Measurements from ENCODE around the gene RTP5. TPM values are rescaled to one million over a fixed set of nuclear protein-coding genes. Genes with fewer than 3 reads are reported as not detected.

Gene RTP5
- total and polyA plus RNA-seq, 2 donors (not counting 1 experiment from before 2014, with no cell fraction given) = not detected

DNA sequence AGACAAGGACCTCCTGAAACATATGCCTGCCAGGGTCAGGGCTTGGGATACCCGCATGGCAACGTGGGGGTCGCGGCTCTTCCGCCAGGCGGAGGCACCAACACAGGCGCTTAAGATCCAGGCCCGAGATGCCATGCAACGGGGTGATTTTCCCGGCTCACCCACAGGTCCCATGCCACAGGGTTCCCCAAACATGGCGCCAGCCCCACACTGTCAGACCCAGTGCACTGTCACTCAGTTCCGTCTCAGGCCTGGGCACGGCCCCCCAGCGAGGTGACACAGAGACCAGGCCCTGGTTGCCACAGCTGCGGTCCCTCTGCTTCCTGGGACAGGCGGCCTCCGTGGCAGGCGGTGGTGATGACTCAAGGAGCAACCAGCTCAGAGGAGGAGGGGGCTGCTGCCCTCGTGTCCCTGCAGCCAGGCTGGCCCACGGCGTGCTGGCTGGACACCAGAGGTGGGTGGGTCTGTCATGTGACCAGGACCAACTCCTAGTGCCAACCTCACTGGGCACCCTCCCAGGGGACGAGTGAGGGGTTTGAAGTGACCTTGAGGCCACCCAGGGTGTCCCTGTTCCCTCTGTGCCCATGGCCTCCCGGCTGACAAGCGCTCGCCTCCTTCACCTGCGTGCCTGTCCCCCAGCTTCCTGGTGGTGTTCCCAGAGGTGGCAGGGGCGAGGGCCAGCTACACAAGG is 15.7 kb upstream of the RTP5 start:
- TF ChIP-seq EZH2 (IDR thresholded peaks at IDR 0.05; ENCODE audit: low read length, missing control alignments) (no peak), CTCF (conservative IDR thresholded peaks at IDR 0.05 in 1 of 2, IDR thresholded peaks at IDR 0.05 in 1 of 2; ENCODE audit: low read depth in 1 of 2, low read length in 2 of 2) (no peak)
- Histone ChIP-seq H4K20me1 (ENCODE audit: control insufficient read depth, extremely low read depth, insufficient read depth, low read length) (no peaks in the 10 kb centered on the region), H3K4me2 (ENCODE audit: extremely low read depth, insufficient read depth, low read length) (no peak overlapping the region), H3K79me2 (ENCODE audit: control insufficient read depth, insufficient read depth, low read length) (no peaks in the 10 kb centered on the region), H3K9ac (ENCODE audit: insufficient read depth, low read length) (no peak overlapping the region), H3K27ac (ENCODE audit: insufficient read depth, low read length) (no peak overlapping the region), H3K36me3 (ENCODE audit: control insufficient read depth, insufficient read depth, low read length) (no peaks in the 10 kb centered on the region), H3K4me1 (ENCODE audit: control insufficient read depth, extremely low read depth, insufficient read depth, low read length) (no peaks in the 10 kb centered on the region), H2AFZ (ENCODE audit: low read length) (no peak overlapping the region), H3K27me3 (ENCODE audit: control insufficient read depth, insufficient read depth, low read length) (no peaks in the 10 kb centered on the region), H3K9me3 (ENCODE audit: control insufficient read depth, insufficient read depth, low read depth, low read length) (no peaks in the 10 kb centered on the region), H3K4me3 (replicated peaks in 1 of 4; ENCODE audit: control extremely low read depth in 1 of 4, insufficient read depth in 1 of 4, low read depth in 3 of 4, low read length in 4 of 4) (no peak overlapping the region)
- DNase-seq (ENCODE audit: low read depth in 2 of 2) = peak in 1 of 2 donors; percentile 57

- TF ChIP-seq CTCF (conservative IDR thresholded peaks at IDR 0.05 in 1 of 2, IDR thresholded peaks at IDR 0.05 in 1 of 2; ENCODE audit: low read depth in 1 of 2, low read length in 2 of 2) = no peak
- no peak for TF ChIP-seq EZH2 (IDR thresholded peaks at IDR 0.05; ENCODE audit: low read length, missing control alignments)
- Histone ChIP-seq H3K79me2 (ENCODE audit: control insufficient read depth, insufficient read depth, low read length) (no peaks in the 10 kb centered on the region), H3K9me3 (ENCODE audit: control insufficient read depth, insufficient read depth, low read depth, low read length) (no peaks in the 10 kb centered on the region), H4K20me1 (ENCODE audit: control insufficient read depth, extremely low read depth, insufficient read depth, low read length) (no peaks in the 10 kb centered on the region), H3K27me3 (ENCODE audit: control insufficient read depth, insufficient read depth, low read length) (no peaks in the 10 kb centered on the region), H3K4me2 (ENCODE audit: extremely low read depth, insufficient read depth, low read length) (no peak overlapping the region), H3K4me3 (replicated peaks in 1 of 4; ENCODE audit: control extremely low read depth in 1 of 4, insufficient read depth in 1 of 4, low read depth in 3 of 4, low read length in 4 of 4) (no peak overlapping the region), H2AFZ (ENCODE audit: low read length) (no peak overlapping the region), H3K36me3 (ENCODE audit: control insufficient read depth, insufficient read depth, low read length) (no peaks in the 10 kb centered on the region), H3K9ac (ENCODE audit: insufficient read depth, low read length) (no peak overlapping the region), H3K27ac (ENCODE audit: insufficient read depth, low read length) (no peak overlapping the region), H3K4me1 (ENCODE audit: control insufficient read depth, extremely low read depth, insufficient read depth, low read length) (peaks cover 2% of the 10 kb centered on the region)
- DNase-seq (ENCODE audit: low read depth in 2 of 2) = no peak
Observed at GRCh38 chr2:241854342-241855244, 14.9 kb upstream of the RTP5 start.

DNA sequence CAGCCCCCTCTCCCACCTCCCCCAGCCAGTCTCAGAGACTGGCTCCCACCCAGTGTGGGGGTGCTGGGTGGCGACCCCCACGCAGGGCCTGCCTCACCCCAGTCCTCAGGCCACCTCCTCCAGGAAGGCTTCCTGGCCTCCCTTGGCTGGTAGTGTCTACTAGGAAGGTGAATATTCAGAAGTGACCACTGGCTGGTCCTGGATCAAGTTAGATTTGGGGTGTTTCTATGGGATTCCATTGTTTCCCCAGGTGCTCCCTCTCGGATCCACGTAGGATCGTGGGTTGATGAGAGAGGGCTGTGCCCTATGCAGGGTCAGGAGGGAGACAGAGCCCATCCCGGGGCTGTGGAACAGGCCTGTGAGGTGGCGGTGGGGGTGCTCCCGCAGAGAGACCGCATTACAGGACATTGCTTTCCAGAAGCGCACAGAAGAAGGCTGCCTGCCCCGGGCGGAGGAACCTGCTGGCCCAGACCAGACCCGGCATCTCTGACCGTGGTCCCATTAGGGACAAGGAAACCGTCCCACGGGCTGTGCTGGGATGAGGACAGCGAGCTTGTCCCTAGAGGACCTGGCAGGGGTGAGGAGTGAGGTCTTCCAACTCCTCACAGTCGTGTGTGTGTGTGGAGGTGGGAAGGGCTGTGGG is 14.2 kb upstream of the RTP5 start:
- H3K4me3 ChIP-seq (replicated peaks in 1 of 4; ENCODE audit: control extremely low read depth in 1 of 4, insufficient read depth in 1 of 4, low read depth in 3 of 4, low read length in 4 of 4) = no peak overlapping the region
- H3K27ac ChIP-seq (ENCODE audit: insufficient read depth, low read length) = no peak overlapping the region

More for the DNA sequence above, 14.2 kb upstream of the RTP5 start:
- Histone ChIP-seq H3K4me2 (ENCODE audit: extremely low read depth, insufficient read depth, low read length) (no peak overlapping the region), H3K36me3 (ENCODE audit: control insufficient read depth, insufficient read depth, low read length) (no peaks in the 10 kb centered on the region), H2AFZ (ENCODE audit: low read length) (no peak overlapping the region), H3K4me1 (ENCODE audit: control insufficient read depth, extremely low read depth, insufficient read depth, low read length) (peaks cover 2% of the 10 kb centered on the region), H3K79me2 (ENCODE audit: control insufficient read depth, insufficient read depth, low read length) (no peaks in the 10 kb centered on the region), H3K9me3 (ENCODE audit: control insufficient read depth, insufficient read depth, low read depth, low read length) (no peaks in the 10 kb centered on the region), H3K27me3 (ENCODE audit: control insufficient read depth, insufficient read depth, low read length) (no peaks in the 10 kb centered on the region), H3K9ac (ENCODE audit: insufficient read depth, low read length) (no peak overlapping the region), H4K20me1 (ENCODE audit: control insufficient read depth, extremely low read depth, insufficient read depth, low read length) (no peaks in the 10 kb centered on the region)
- DNase-seq (ENCODE audit: low read depth in 2 of 2) = no peak
- TF ChIP-seq CTCF (conservative IDR thresholded peaks at IDR 0.05 in 1 of 2, IDR thresholded peaks at IDR 0.05 in 1 of 2; ENCODE audit: low read depth in 1 of 2, low read length in 2 of 2) (no peak), EZH2 (IDR thresholded peaks at IDR 0.05; ENCODE audit: low read length, missing control alignments) (no peak)

Data from fibroblast of lung (primary cell).